ENCODE measurements around the gene B4GALT6.

The B4GALT6 gene

DNA sequence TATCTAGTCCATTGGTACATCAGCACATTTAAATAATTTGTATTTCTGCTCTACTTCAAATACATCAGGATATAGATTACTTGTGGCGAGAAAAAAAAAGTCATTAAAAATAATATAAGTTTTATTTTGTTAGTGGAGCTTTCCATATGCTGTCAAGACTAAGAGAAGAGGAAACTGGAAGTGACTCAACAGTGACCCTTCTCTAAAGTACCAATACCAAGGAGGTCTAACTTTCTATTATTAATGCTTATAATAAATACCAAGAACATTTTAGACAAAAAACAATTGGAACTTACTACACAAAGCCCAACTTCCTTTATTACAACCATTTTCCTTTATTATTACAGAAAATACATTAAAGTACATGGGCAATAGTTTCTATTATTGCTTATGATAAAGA lies 52.9 kb downstream of the B4GALT6 start:
- no peak for DNase-seq (ENCODE audit: low read depth)

- no peak for DNase-seq (ENCODE audit: low read depth)
Measured at GRCh38 chr18:31630549-31630948, 53.8 kb downstream of the B4GALT6 start.

DNA sequence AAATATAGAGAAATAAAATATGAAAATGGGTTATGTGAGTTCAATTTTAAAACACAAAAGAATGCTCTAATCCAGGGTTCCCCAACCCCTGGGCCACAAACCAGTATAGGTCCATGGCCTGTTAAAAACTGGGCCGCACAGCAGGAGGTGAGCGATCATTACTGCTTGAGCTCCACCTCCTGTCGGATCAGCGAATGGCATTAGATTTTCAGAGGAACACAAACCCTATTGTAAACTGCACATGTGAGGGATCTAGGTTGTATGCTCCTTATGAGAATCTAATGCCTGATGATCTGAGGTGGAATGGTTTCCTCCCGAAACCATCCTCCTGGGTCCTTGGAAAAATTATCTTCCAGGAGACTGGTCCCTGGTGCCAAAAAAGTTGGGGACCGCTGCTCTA lies 58.0 kb downstream of the B4GALT6 start:
- DNase-seq (ENCODE audit: low read depth): no peak

DNA sequence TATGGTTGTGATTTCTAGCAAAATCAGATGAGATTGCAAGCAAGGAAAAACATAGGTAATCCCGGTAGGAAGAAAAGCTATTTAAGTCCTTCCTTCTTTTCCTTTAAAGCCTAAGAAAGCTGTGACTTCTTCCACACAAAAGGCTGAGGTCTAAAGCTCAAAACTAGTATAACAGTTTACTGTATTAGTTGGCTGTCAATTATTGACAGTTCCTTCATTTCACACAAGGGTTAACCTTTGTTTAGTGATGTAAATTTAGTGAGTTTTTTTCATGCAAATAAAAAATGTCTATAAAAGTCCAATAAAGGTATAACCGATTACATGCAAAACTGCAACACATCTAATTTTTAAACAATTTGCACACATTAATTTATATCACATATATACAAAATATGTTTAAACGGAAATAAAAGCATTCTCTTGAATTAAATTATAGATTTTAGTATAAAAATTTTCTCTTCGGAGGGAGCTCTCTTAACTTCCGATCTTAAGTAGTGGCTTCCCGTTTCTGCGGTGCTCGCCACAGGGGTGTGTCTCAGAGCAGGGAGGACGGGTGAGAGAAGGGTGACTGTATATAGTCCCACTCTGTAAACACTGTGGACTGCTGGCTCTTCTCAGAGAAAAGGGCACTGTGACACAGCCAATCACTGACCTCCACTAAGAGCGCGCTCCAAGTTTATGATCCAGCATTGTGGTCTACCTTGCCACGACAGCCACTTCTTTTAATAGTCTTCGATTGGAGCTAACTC lies 59.3 kb downstream of the B4GALT6 start:
- no peak for DNase-seq (ENCODE audit: low read depth)

DNA sequence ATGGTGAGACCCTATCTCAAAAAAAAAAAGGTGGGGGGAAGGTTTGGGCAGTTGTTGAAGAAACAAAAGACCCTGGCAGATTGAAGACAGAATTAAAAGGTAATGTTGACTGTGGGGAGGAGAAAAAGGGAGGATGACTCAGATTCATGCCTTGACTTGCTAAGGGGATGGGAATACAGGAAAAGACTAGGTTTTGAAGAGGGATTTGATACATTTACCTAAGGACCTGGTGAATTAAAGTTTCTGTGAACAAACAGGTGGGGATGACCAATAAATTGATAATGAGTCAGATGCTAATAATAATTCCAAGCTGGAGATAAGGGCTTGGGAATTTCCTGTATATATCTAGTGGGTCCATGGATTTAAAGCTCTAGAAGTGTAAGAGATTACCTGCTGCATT lies 65.1 kb downstream of the B4GALT6 start:
- DNase-seq (ENCODE audit: low read depth): no peak

- no peak for DNase-seq (ENCODE audit: low read depth)
Measured at GRCh38 chr18:31618801-31619200, 65.6 kb downstream of the B4GALT6 start.

DNA sequence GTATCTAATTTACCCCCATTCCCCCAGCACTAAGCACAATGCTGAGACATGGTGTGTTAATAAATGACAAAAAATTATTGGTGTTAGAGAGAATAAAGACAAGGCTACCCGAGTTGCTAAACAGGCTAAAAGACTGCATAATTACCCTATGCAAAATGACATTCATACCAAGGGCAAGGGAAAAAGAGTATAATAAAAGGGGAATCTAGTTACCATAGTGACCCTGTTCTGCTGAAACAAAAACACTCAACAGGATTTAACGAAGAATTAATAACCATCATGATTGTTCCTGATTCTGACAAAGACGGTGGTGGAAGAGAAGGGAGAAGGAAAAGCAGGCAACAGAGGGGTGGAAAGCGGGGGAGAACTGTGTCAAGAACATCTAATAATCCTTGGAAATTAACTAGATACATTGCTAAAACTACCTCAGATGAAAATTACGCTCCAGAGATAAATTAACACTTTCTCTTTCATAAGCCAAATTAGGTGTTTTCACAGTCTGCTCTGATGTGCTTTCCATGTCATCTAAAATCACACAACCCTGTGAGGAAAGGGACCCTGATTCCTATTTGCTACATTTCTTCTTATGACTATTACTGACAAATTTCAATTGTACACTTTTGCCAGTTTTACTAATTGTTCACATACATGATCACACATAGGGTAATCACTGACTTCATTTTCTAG lies 67.2 kb downstream of the B4GALT6 start:
- no peak for DNase-seq (ENCODE audit: low read depth)

DNA sequence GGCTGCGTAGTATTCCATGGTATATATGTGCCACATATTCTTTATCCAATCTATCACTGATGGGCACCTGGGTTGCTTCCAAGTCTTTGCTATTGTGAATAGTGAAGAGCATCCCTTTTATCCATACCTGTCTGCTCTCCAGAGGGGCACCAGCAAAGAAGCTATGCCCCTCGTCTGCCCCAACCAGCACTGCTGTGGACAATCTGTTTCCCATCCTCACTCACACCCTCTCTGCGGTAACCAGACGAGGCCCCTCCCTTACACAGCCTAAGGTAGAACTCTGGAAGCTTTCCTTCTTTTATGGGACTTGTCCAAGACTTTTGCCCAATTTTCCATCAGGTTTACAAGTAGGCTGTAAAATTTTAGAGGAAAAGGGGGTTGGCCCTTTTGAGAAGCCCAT lies 67.8 kb downstream of the B4GALT6 start:
- no peak for DNase-seq (ENCODE audit: low read depth)

DNA sequence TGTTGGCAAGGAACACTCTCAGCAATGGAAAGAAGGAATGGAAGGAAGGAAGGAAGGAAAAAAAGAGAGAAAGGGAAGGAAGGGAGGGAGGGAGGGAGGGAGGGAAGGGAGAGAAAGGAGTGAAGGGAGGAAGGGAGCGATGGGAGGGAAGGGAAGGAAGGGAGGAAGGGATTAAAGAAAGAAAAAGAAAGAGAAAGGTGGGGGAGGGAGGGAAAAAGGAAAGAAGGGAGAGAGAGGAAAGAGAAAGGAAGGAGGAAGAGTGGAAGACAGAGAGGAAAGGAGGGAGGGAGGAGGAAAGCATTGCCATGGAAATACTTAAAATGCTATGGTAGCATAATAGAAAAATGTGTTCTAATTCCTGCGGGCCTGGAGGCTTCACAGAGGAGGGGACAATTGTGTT lies 70.3 kb downstream of the B4GALT6 start:
- no peak for DNase-seq (ENCODE audit: low read depth)

- DNase-seq (ENCODE audit: low read depth): no peak
Measured at GRCh38 chr18:31612124-31612523, 72.3 kb downstream of the B4GALT6 start.

- no peak for DNase-seq (ENCODE audit: low read depth)
Measured at GRCh38 chr18:31611511-31611910, 72.9 kb downstream of the B4GALT6 start.

DNA sequence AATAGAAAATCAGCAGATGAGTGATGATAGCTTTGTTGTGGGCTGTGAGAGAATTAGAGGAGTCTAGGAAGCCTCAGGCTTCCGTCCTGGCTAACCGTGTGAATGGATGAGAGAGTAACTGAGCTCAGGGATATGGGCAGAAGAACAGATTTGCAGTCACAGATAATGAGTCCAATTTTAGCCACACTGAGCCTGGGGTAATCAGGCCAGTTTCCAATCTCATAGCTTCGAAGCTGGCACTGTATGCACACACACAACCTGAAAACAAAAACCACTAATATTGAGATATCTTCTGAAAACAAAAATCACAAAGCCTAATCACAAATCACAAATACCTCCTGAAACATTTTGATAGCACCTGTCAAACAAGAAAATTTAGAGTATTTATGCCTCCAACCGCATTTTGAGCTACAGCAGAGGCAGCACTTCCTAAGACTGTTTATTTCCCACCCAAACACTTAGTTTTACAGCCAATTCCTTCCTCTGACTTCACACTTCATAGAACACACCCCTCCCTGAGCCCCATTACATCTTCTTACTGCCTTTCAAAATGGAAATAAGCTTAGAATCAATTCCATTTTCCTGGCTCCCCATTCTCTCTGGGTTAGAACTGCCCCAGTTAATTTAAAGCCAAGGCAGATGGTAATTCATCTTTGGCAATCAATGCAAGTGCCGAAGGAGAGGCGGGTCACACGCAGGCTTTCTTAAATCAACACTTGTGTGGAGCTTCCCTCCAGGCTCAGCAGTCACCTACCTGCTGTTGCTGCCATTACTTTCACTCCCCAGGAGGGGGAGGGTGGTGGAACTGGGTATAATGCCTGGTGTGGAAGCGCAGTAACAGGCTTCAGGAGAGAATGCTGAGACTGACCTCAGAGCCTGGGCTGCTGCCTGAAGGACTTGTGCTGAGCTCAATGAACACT lies 73.8 kb downstream of the B4GALT6 start:
- DNase-seq (ENCODE audit: low read depth): no peak

DNA sequence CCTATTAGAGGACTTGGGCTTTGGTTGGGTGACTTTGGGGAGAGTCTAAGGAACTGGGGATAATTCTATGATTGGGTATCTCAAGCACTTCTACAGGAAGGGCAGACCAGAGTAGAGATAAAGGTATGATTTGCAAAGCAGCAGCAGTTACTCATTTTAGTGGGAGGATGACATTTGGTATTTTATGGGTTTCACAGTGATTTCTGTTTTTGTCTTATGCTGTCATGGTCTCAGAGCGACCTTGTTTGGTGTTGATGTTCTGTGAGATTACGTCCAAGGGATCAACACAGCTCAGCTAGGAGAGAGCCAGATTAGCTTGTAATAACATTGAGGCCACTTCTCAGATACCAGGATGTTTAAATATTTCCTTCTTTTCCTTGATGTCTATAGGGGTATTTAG lies 74.5 kb downstream of the B4GALT6 start:
- DNase-seq (ENCODE audit: low read depth): no peak

DNA sequence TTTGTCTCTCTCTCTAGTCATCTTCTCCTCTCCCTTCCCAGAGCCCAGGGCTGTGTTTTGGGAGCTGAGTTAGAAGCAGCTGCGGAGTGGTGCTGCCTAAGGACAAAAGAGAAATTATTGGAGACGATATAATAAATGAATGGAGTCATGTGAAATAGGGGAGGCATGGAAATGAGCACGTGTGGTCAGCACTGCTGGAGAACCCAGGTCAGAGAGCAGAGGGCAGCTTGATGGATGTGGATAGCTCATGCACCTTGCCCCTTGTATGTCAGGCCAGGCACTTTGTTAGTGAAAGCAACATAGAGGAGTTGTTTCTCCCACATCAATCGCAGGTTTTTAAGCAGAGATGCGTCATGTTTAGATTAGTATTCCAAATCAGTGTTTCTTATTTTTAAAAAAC lies 77.0 kb downstream of the B4GALT6 start:
- no peak for DNase-seq (ENCODE audit: low read depth)

DNA sequence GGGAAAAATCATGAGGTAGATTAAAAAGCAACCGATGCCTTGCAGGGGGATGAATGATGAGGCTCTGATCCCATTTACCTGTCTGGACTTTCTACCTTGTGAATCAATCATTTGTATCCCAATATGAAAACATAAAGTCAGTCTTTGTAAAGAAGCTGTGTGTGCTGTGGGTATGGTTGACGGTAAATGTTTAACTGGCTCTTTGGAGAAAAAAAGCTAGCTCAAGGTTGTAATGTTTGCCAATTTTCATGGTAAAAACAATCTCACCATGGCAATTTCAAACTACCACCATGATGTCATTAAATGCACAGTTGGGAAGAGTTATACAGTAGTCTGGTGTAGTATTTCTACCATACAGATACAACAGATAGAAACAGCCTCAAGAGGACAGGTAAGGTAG lies 78.1 kb downstream of the B4GALT6 start:
- no peak for DNase-seq (ENCODE audit: low read depth)

GRCh38 chr18:31603315-31603714 lies 81.1 kb downstream of the B4GALT6 start:
- DNase-seq (ENCODE audit: low read depth): no peak

GRCh38 chr18:31598021-31598805 lies 86.2 kb downstream of the B4GALT6 start:
- no peak for DNase-seq (ENCODE audit: low read depth)

- DNase-seq (ENCODE audit: low read depth): no peak
Measured at GRCh38 chr18:31596081-31596872, 88.1 kb downstream of the B4GALT6 start.

GRCh38 chr18:31595121-31595771 lies 89.1 kb downstream of the B4GALT6 start:
- DNase-seq (ENCODE audit: low read depth): no peak

- DNase-seq (ENCODE audit: low read depth): no peak
Measured at GRCh38 chr18:31592506-31593157, 91.7 kb downstream of the B4GALT6 start.

All from HS-27A (cell line).